HEK293T (cell line): Measurements from ENCODE around the gene CAMK1G.

ENCODE experiments used
- CTCF ChIA-PET: fragments of 350-600 bp; formaldehyde crosslinking; extraction: SDS; loops from one replicate; lab custom pipeline; 2021; ENCODE audit warnings: antibody characterized with exemption, inconsistent platforms; lab: Yijun Ruan, JAX
- POLR2A ChIA-PET: fragments of 350-600 bp; formaldehyde crosslinking; extraction: SDS; loops from one replicate; lab custom pipeline; 2020; ENCODE audit warnings: antibody characterized with exemption, inconsistent platforms; lab: Yijun Ruan, JAX
- DNase-seq: peaks from one replicate; pipeline ENCODE4 v3.0.0; 2012; ENCODE audit warnings: mixed read lengths; ENCODE audit errors: extremely low spot score
- ARNT ChIP-seq: fragments of 450-650 bp; IDR thresholded peaks from 2 replicates; pipeline ENCODE4 v1.6.1; 2017; ENCODE audit warnings: mild to moderate bottlenecking
- BHLHE40 ChIP-seq: fragments of 450-650 bp; IDR thresholded peaks from 2 replicates; pipeline ENCODE4 v1.6.1; 2016; ENCODE audit warnings: mild to moderate bottlenecking, moderate library complexity, borderline replicate concordance
- CTBP1 ChIP-seq: fragments of 450-650 bp; IDR thresholded peaks from 2 replicates; pipeline ENCODE4 v1.6.1; 2016; ENCODE audit warnings: borderline replicate concordance
- ELF4 ChIP-seq: fragments of 450-650 bp; IDR thresholded peaks from 2 replicates; pipeline ENCODE4 v1.6.1; 2017; ENCODE audit warnings: antibody characterized with exemption
- FOXA1 ChIP-seq: fragments of 450-650 bp; IDR thresholded peaks from 2 replicates; pipeline ENCODE4 v1.6.1; 2016; ENCODE audit warnings: mild to moderate bottlenecking
- FOXK2 ChIP-seq: fragments of 450-650 bp; IDR thresholded peaks from 2 replicates; pipeline ENCODE4 v1.6.1; 2016; ENCODE audit warnings: mild to moderate bottlenecking
- FOXM1 ChIP-seq: fragments of 450-650 bp; IDR thresholded peaks from 2 replicates; pipeline ENCODE4 v1.6.1; 2017; ENCODE audit warnings: mild to moderate bottlenecking, borderline replicate concordance
- HDGF ChIP-seq: fragments of 450-650 bp; IDR thresholded peaks from 2 replicates; pipeline ENCODE4 v1.6.1; 2017; ENCODE audit warnings: antibody characterized with exemption, borderline replicate concordance
- L3MBTL2 ChIP-seq: fragments of 450-650 bp; conservative IDR thresholded peaks from 2 replicates; pipeline ENCODE4 v1.6.1; 2016; ENCODE audit warnings: mild to moderate bottlenecking
- LEF1 ChIP-seq: fragments of 450-650 bp; IDR thresholded peaks from 2 replicates; pipeline ENCODE4 v1.6.1; 2017; ENCODE audit warnings: mild to moderate bottlenecking, borderline replicate concordance
- NFRKB ChIP-seq: fragments of 450-650 bp; IDR thresholded peaks from 2 replicates; pipeline ENCODE4 v1.6.1; 2016; ENCODE audit warnings: mild to moderate bottlenecking, moderate library complexity
- PKNOX1 ChIP-seq: fragments of 450-650 bp; IDR thresholded peaks from 2 replicates; pipeline ENCODE4 v1.6.1; 2016
- SP1 ChIP-seq: fragments of 450-650 bp; IDR thresholded peaks from 2 replicates; pipeline ENCODE4 v1.6.1; 2017
- SUZ12 ChIP-seq: fragments of 450-650 bp; IDR thresholded peaks from 2 replicates; pipeline ENCODE4 v1.6.1; 2016; ENCODE audit warnings: mild to moderate bottlenecking
- TARDBP ChIP-seq: fragments of 450-650 bp; IDR thresholded peaks from 2 replicates; pipeline ENCODE4 v1.6.1; 2016
- ZNF384 ChIP-seq: fragments of 450-650 bp; IDR thresholded peaks from 2 replicates; pipeline ENCODE4 v1.6.1; 2016

Gene CAMK1G

GRCh38 chr1:209624558-209625549, 41.3 kb downstream of the CAMK1G start:
- DNase-seq, result no peak
- ChIA-PET CTCF (interaction anchor here (0.5 to 1.0 kb wide), 2 partner anchors 55 to 58 kb away, joined by 3 read pairs; no protein-coding TSS in a partner anchor), POLR2A (no interaction called here)
- TF ChIP-seq SUZ12 (no peak), HDGF (no peak), PKNOX1 (no peak)

GRCh38 chr1:209625791-209626285, 42.3 kb downstream of the CAMK1G start:
- no peak for TF ChIP-seq L3MBTL2
- no peak for TF ChIP-seq ELF4
- no peak for TF ChIP-seq LEF1
- TF ChIP-seq CTBP1, result no peak
- TF ChIP-seq PKNOX1, result no peak
- no peak for TF ChIP-seq SUZ12
- TF ChIP-seq SP1, result no peak
- no peak for TF ChIP-seq BHLHE40
- no peak for TF ChIP-seq ZNF384
- no peak for TF ChIP-seq FOXA1
- no peak for TF ChIP-seq ARNT
- TF ChIP-seq NFRKB, result no peak
- TF ChIP-seq TARDBP, result no peak
- no peak for TF ChIP-seq FOXM1
- no peak for TF ChIP-seq FOXK2
- TF ChIP-seq HDGF, result no peak
- ChIA-PET CTCF (no interaction called here), POLR2A (no interaction called here)
- no peak for DNase-seq

DNA sequence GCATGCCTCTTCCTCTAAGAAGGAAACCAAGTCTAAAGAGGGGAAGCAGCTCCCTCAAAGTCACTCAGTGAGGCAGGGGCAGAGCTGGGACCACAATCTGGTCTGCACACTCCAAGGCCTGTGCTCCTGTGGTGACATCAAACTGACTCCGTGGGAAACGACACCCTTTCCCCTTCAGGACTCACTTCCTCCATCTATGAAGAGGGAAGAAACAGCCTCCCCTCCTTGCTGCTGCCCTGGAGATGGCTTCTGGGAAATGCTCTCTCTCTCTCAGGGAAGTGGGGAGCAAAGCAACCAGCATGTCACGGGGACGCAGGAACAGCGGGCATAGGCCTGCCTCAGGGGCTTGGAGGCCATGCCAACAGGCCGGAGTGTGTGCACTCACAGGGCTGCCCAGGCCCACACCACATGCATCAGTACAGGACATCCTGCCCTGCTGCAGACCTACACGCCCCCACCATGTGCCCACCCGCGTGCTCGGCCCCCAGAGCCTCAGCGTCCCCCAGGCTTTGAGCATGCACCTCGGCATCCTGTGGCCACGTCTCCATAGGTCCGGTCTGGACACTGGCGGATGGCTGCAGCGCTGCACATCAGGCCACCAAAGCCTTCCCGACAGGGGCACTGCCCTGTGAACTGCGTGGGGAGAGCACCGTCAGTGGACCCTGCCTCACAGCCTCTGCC, 43.0 kb downstream of the CAMK1G start:
- DNase-seq, result no peak
- TF ChIP-seq ELF4 (no peak), SP1 (no peak), FOXA1 (no peak), ARNT (no peak), SUZ12 (no peak), HDGF (no peak), PKNOX1 (no peak), FOXK2 (no peak), CTBP1 (no peak), FOXM1 (no peak), BHLHE40 (no peak), TARDBP (no peak), L3MBTL2 (no peak), LEF1 (no peak)
- ChIA-PET CTCF (interaction anchor here (0.9 to 1.1 kb wide), 2 partner anchors 20 to 136 kb away, joined by 3 to 6 read pairs; no protein-coding TSS in a partner anchor), POLR2A (interaction anchor here (0.9 kb wide), 1 partner anchor 44 kb away, joined by 3 read pairs; the partner anchor contains the start of gene CAMK1G)

DNA sequence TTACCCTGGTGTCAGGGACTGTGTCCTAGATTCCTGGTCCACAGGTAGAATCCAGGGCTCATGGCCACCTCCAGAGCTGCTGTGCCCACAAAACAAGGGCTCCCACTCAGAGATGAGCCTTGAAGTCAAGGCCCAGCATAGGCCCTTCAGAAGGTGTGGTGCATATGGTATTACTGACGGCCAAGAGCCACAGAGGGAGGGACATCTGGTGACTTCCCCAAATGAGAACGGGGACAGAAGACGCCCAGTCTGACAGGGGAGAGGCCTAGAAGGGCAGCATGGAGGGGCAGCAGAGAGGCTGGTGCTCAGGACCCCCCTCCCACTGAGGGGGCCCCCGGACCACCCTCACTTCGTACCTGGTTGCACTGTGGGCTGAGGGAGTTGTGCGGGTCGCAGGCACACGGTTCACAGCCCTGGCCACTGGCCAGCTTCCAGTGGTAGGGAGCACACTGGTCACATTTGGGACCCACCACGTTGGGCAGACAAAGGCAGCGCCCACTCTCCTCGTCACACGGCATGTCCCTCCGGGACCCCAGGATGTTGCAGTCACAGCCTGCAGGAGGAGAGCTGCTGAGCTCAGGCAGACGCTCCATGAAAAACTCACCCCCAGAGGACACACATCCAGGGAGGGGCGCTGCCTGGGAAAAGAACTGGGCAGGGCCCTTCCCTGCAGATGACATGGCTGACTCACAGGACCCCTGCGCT, 43.7 kb downstream of the CAMK1G start:
- POLR2A ChIA-PET, result interaction anchor here (0.9 kb wide), 1 partner anchor 44 kb away, joined by 3 read pairs; the partner anchor contains the start of gene CAMK1G
- no peak for DNase-seq
- CTCF ChIA-PET, result interaction anchor here (0.6 to 1.1 kb wide), 16 partner anchors 8 to 664 kb away, joined by 3 to 6 read pairs (median 4); partner anchors contain the start of gene G0S2
- no peak for TF ChIP-seq SP1
- no peak for TF ChIP-seq SUZ12
- TF ChIP-seq L3MBTL2, result no peak
- no peak for TF ChIP-seq BHLHE40
- TF ChIP-seq ELF4, result no peak
- TF ChIP-seq FOXK2, result no peak
- TF ChIP-seq ARNT, result no peak
- no peak for TF ChIP-seq CTBP1
- TF ChIP-seq ZNF384, result no peak
- no peak for TF ChIP-seq TARDBP
- TF ChIP-seq NFRKB, result no peak
- TF ChIP-seq HDGF, result no peak
- no peak for TF ChIP-seq PKNOX1
- no peak for TF ChIP-seq FOXM1
- TF ChIP-seq FOXA1, result no peak
- TF ChIP-seq LEF1, result no peak
